Liver (tissue), 9 donors: ENCODE results near the gene SCN2B. TPM values are rescaled to one million over a fixed set of nuclear protein-coding genes. Genes with fewer than 3 reads are reported as not detected.

ENCODE experiments used
- DNase-seq: peaks from one replicate; pipeline ENCODE4 v3.0.0-alpha.2; 2017; ENCODE audit warnings: low spot score
- H3K27ac ChIP-seq, 2 donors: one replicate each; pipeline ENCODE4 v1.7.0; 2013; ENCODE audit warnings: inconsistent platforms in 2 of 2, low read length in 2 of 2, control low read depth in 1 of 2, low read depth in 1 of 2, mild to moderate bottlenecking in 1 of 2
- H3K27me3 ChIP-seq, 4 donors: one replicate each; pipeline versions ENCODE4 v1.6.1 to v1.7.0; 2013; ENCODE audit warnings: low read length in 3 of 4, inconsistent platforms in 1 of 4, mild to moderate bottlenecking in 1 of 4, moderate library complexity in 1 of 4; ENCODE audit not compliant: control insufficient read depth in 4 of 4, insufficient read depth in 4 of 4
- H3K36me3 ChIP-seq, 4 donors: one replicate each; pipeline versions ENCODE4 v1.6.1 to v1.7.0; 2013; ENCODE audit warnings: low read length in 3 of 4, mild to moderate bottlenecking in 3 of 4, low read depth in 1 of 4, moderate library complexity in 1 of 4; ENCODE audit not compliant: control insufficient read depth in 4 of 4, insufficient read depth in 3 of 4
- H3K4me1 ChIP-seq, 4 donors: one replicate each; pipeline versions ENCODE4 v1.6.1 to v1.7.0; 2013; ENCODE audit warnings: low read length in 3 of 4, mild to moderate bottlenecking in 3 of 4, moderate library complexity in 1 of 4; ENCODE audit not compliant: control insufficient read depth in 4 of 4, insufficient read depth in 4 of 4
- H3K4me3 ChIP-seq, 3 donors: one replicate each; pipeline versions ENCODE4 v1.6.1 to v1.7.0; 2013; ENCODE audit warnings: low read length in 3 of 3, control low read depth in 1 of 3, low read depth in 1 of 3, mild to moderate bottlenecking in 1 of 3
- H3K9ac ChIP-seq, 2 donors: one replicate each; pipeline ENCODE4 v1.7.0; 2013; ENCODE audit warnings: low read length in 2 of 2, mild to moderate bottlenecking in 2 of 2, moderate library complexity in 2 of 2, control low read depth in 1 of 2, low read depth in 1 of 2
- H3K9me3 ChIP-seq, 4 donors: one replicate each; pipeline versions ENCODE4 v1.6.1 to v1.7.0; 2013; ENCODE audit warnings: low read length in 3 of 4; ENCODE audit not compliant: control insufficient read depth in 4 of 4
- CTCF ChIP-seq: fragments of 150-350 bp; IDR thresholded peaks from 2 replicates; pipeline ENCODE4 v1.5.1; 2017; ENCODE audit warnings: improper control_type of control experiment, low read depth, low read length; ENCODE audit not compliant: missing input control
- EGR1 ChIP-seq, 2 donors: IDR thresholded peaks; 2 replicates each; pipeline ENCODE4 v1.6.1; 2016 to 2018; ENCODE audit warnings: antibody characterized with exemption in 2 of 2, low read depth in 2 of 2
- FOXA1 ChIP-seq: IDR thresholded peaks from 2 replicates; pipeline ENCODE4 v1.6.1; 2016; ENCODE audit warnings: antibody characterized with exemption
- FOXA2 ChIP-seq: IDR thresholded peaks from 2 replicates; pipeline ENCODE4 v1.6.1; 2016; ENCODE audit warnings: antibody characterized with exemption
- GABPA ChIP-seq, 2 donors: IDR thresholded peaks in 1 of 2; conservative IDR thresholded peaks in 1 of 2; 2 replicates each; pipeline ENCODE4 v1.6.1; 2016; ENCODE audit warnings: antibody characterized with exemption in 2 of 2, mild to moderate bottlenecking in 1 of 2, moderate library complexity in 1 of 2
- HNF4A ChIP-seq, 2 donors: conservative IDR thresholded peaks; 2 replicates each; pipeline ENCODE4 v1.6.1; 2016; ENCODE audit warnings: antibody characterized with exemption in 2 of 2, mild to moderate bottlenecking in 2 of 2
- HNF4G ChIP-seq: IDR thresholded peaks from 2 replicates; pipeline ENCODE4 v1.6.1; 2016; ENCODE audit warnings: antibody characterized with exemption
- MAX ChIP-seq: IDR thresholded peaks from 2 replicates; pipeline ENCODE4 v1.6.1; 2016; ENCODE audit warnings: antibody characterized with exemption
- NR2F2 ChIP-seq: IDR thresholded peaks from 2 replicates; pipeline ENCODE4 v1.6.1; 2016; ENCODE audit warnings: antibody characterized with exemption
- RAD21 ChIP-seq, 2 donors: IDR thresholded peaks; 2 replicates each; pipeline ENCODE4 v1.6.1; 2016; ENCODE audit warnings: antibody characterized with exemption in 2 of 2, mild to moderate bottlenecking in 2 of 2
- REST ChIP-seq: IDR thresholded peaks from 2 replicates; pipeline ENCODE4 v1.6.1; 2016; ENCODE audit warnings: antibody characterized with exemption, mild to moderate bottlenecking
- SP1 ChIP-seq: IDR thresholded peaks from 2 replicates; pipeline ENCODE4 v1.6.1; 2018; ENCODE audit warnings: antibody characterized with exemption, mild to moderate bottlenecking
- TAF1 ChIP-seq: conservative IDR thresholded peaks from 2 replicates; pipeline ENCODE4 v1.6.1; 2016; ENCODE audit warnings: antibody characterized with exemption, mild to moderate bottlenecking
- YY1 ChIP-seq: IDR thresholded peaks from 2 replicates; pipeline ENCODE4 v1.6.1; 2016; ENCODE audit warnings: antibody characterized with exemption, mild to moderate bottlenecking
- ZBTB33 ChIP-seq: IDR thresholded peaks from 2 replicates; pipeline ENCODE4 v1.6.1; 2016; ENCODE audit warnings: antibody characterized with exemption
- WGBS: extraction: QIAGEN DNeasy Blood & Tissue Kit; methylation state at CpG from one replicate; pipeline ENCODE4 v1.1.7; 2013; 5-methylcytosine and 5-hydroxymethylcytosine counted together
- polyA plus RNA-seq, 2 donors: library from polyadenylated mRNA; stranded (reverse) in 1 of 2; unstranded in 1 of 2; fragments of 200-250 nt in 1 of 2; fragments of >200 nt in 1 of 2; fragmentation: Nextera tagmentation in 1 of 2; extraction: Ambion mirVana in 1 of 2; gene quantifications; one replicate each; pipeline versions ENCODE4 v1.2.1 to v1.2.3, GENCODE V29; 2013 to 2015
- total RNA-seq, 2 donors: library from RNA; depleted of rRNA; stranded (reverse); fragments of >200 nt; gene quantifications; one replicate each; pipeline ENCODE4 v1.2.3, GENCODE V29; 2014
- donor health status: healthy.
- donor health status: healthy.
- donor health status: healthy.
- donor health status: healthy.
- donor health status: healthy.

Gene SCN2B
- total and polyA plus RNA-seq, 4 donors: 0.01 to 0.05 TPM; not detected in 2

GRCh38 chr11:118143661-118144185 is 32.7 kb downstream of the SCN2B start:
- no peak for DNase-seq
- peaks cover 0 to 9% (median 0%) of the 10 kb centered on the region in 4 donors for H3K27me3 ChIP-seq

More at GRCh38 chr11:118143661-118144185, 32.7 kb downstream of the SCN2B start:
- Histone ChIP-seq H3K36me3 (no peaks in the 10 kb centered on the region), H3K9ac (no peak overlapping the region), H3K9me3 (no peaks in the 10 kb centered on the region), H3K4me3 (no peak overlapping the region), H3K4me1 (peaks cover 0 to 11% (median 1%) of the 10 kb centered on the region in 4 donors), H3K27ac (no peak overlapping the region)
- TF ChIP-seq FOXA2 (no peak), EGR1 (IDR thresholded peaks at IDR 0.05; ENCODE audit: low read depth in 2 of 2) (no peak), SP1 (no peak), MAX (no peak), REST (no peak), NR2F2 (no peak), YY1 (no peak), CTCF (no peak), GABPA (IDR thresholded peaks at IDR 0.05 in 1 of 2, conservative IDR thresholded peaks at IDR 0.05 in 1 of 2) (no peak), RAD21 (IDR thresholded peaks at IDR 0.05) (no peak), HNF4G (no peak), TAF1 (no peak), ZBTB33 (no peak), FOXA1 (no peak), HNF4A (conservative IDR thresholded peaks at IDR 0.05) (no peak)
- 67% methylated on average over 12 of the region's 12 CpGs for WGBS
